IMR-90 (cell line): ENCODE data around the gene DPYD. TPM values are rescaled to one million over a fixed set of nuclear protein-coding genes. Genes with fewer than 3 reads are reported as not detected.

ENCODE experiments used
- ATAC-seq: fragments of 200-7000 bp; cut with Tn5 transposase; 2 replicates; pipeline ENCODE4 v1.9.1; 2020; ENCODE audit warnings: low read depth, mild to moderate bottlenecking, moderate library complexity
- BruUV-seq: library from RNA; stranded (reverse); fragments of 400-500 nt; replicated peaks from 2 replicates; lab custom pipeline; 2021; lab: Mats Ljungman, UMichigan
- CTCF ChIA-PET: fragments of 300-600 bp; formaldehyde crosslinking; extraction: SDS; loops from one replicate; lab custom pipeline; 2021; ENCODE audit warnings: antibody characterized with exemption; lab: Yijun Ruan, JAX
- POLR2A ChIA-PET: fragments of 300-600 bp; sonication (Branson Sonifier 250); formaldehyde crosslinking; loops from one replicate; lab custom pipeline; 2022; ENCODE audit warnings: antibody characterized with exemption; ENCODE audit not compliant: unreplicated experiment; lab: Charles Lee
- DNase-seq: peaks from one replicate; pipeline ENCODE4 v3.0.0; 2013
- H2AFZ ChIP-seq: replicated peaks from 2 replicates; pipeline ENCODE3; 2013; ENCODE audit warnings: low read length, mild to moderate bottlenecking; ENCODE audit not compliant: poor library complexity
- H2AK5ac ChIP-seq: 2 replicates; pipeline ENCODE4 v1.6.1; 2013; ENCODE audit warnings: low read depth, low read length, inconsistent platforms
- H2AK9ac ChIP-seq: replicated peaks from 2 replicates; pipeline ENCODE3; 2013; ENCODE audit warnings: mild to moderate bottlenecking, low read depth, low read length, moderate library complexity; ENCODE audit not compliant: poor library complexity
- H2BK120ac ChIP-seq: 2 replicates; pipeline ENCODE4 v1.6.1; 2013; ENCODE audit warnings: low read depth, low read length, inconsistent platforms
- H2BK15ac ChIP-seq: 3 replicates; pipeline ENCODE4 v1.6.1; 2013; ENCODE audit warnings: low read depth, low read length, inconsistent platforms
- H2BK20ac ChIP-seq: 2 replicates; pipeline ENCODE4 v1.6.1; 2013; ENCODE audit warnings: low read depth, mild to moderate bottlenecking, inconsistent platforms, low read length, moderate library complexity
- H2BK5ac ChIP-seq: 2 replicates; pipeline ENCODE4 v1.6.1; 2013; ENCODE audit warnings: mild to moderate bottlenecking, low read depth, low read length, inconsistent platforms; ENCODE audit not compliant: poor library complexity, severe bottlenecking
- H3K14ac ChIP-seq: replicated peaks from 2 replicates; pipeline ENCODE4 v1.6.1; 2013; ENCODE audit warnings: low read depth, low read length, inconsistent platforms
- H3K18ac ChIP-seq: 2 replicates; pipeline ENCODE4 v1.6.1; 2013; ENCODE audit warnings: low read depth, low read length, control low read depth
- H3K23ac ChIP-seq: 2 replicates; pipeline ENCODE4 v1.6.1; 2013; ENCODE audit warnings: low read depth, low read length, inconsistent platforms
- H3K27ac ChIP-seq: 2 replicates; pipeline ENCODE4 v1.5.1; 2013; ENCODE audit warnings: mild to moderate bottlenecking, control low read depth, low read length; ENCODE audit not compliant: insufficient read depth
- H3K27me3 ChIP-seq: 2 replicates; pipeline ENCODE4 v1.6.1; 2013; ENCODE audit warnings: low read length; ENCODE audit not compliant: control insufficient read depth, insufficient read depth
- H3K36me3 ChIP-seq: 2 replicates; pipeline ENCODE4 v1.6.1; 2013; ENCODE audit warnings: low read length, mixed read lengths; ENCODE audit not compliant: control insufficient read depth, insufficient read depth
- H3K4ac ChIP-seq: 2 replicates; pipeline ENCODE4 v1.6.1; 2013; ENCODE audit warnings: low read depth, low read length, inconsistent platforms
- H3K4me1 ChIP-seq: 2 replicates; pipeline ENCODE4 v1.6.1; 2013; ENCODE audit warnings: low read length, mixed read lengths; ENCODE audit not compliant: control insufficient read depth, insufficient read depth
- H3K4me2 ChIP-seq: 2 replicates; pipeline ENCODE4 v1.6.1; 2013; ENCODE audit warnings: low read depth, mild to moderate bottlenecking, control low read depth, low read length, moderate library complexity
- H3K4me3 ChIP-seq: 2 replicates; pipeline ENCODE4 v1.5.1; 2013; ENCODE audit warnings: low read depth, mild to moderate bottlenecking, control low read depth, low read length, moderate library complexity; ENCODE audit not compliant: insufficient read depth
- H3K56ac ChIP-seq: 2 replicates; pipeline ENCODE4 v1.6.1; 2013; ENCODE audit warnings: low read length, inconsistent platforms; ENCODE audit not compliant: insufficient read depth; ENCODE audit errors: extremely low read depth
- H3K79me1 ChIP-seq, 2 experiments: 2 replicates each; pipeline ENCODE4 v1.6.1; 2013; ENCODE audit warnings: low read length in 2 of 2, inconsistent platforms in 1 of 2, low read depth in 1 of 2
- H3K9ac ChIP-seq: 2 replicates; pipeline ENCODE4 v1.6.1; 2013; ENCODE audit warnings: low read depth, low read length, control low read depth
- H3K9me1 ChIP-seq: 2 replicates; pipeline ENCODE4 v1.6.1; 2013; ENCODE audit warnings: low read length, inconsistent platforms; ENCODE audit not compliant: insufficient read depth
- H3K9me3 ChIP-seq: 2 replicates; pipeline ENCODE4 v1.6.1; 2013; ENCODE audit warnings: low read length; ENCODE audit not compliant: control insufficient read depth, insufficient read depth
- H4K20me1 ChIP-seq: 2 replicates; pipeline ENCODE4 v1.6.1; 2013; ENCODE audit warnings: low read length, inconsistent platforms; ENCODE audit not compliant: insufficient read depth
- H4K5ac ChIP-seq: 2 replicates; pipeline ENCODE4 v1.6.1; 2013; ENCODE audit warnings: mild to moderate bottlenecking, low read depth, low read length, control low read depth
- H4K8ac ChIP-seq, 2 experiments: 2 replicates each; pipeline ENCODE4 v1.6.1; 2013; ENCODE audit warnings: low read depth in 2 of 2, low read length in 2 of 2, control low read depth in 1 of 2, inconsistent platforms in 1 of 2
- H4K91ac ChIP-seq: 2 replicates; pipeline ENCODE4 v1.6.1; 2013; ENCODE audit warnings: low read depth, low read length, inconsistent platforms; ENCODE audit not compliant: insufficient read depth
- BHLHE40 ChIP-seq: fragments of 150-350 bp; IDR thresholded peaks from 2 replicates; pipeline ENCODE4 v1.6.1; 2016; ENCODE audit warnings: mild to moderate bottlenecking, low read depth, low read length
- CEBPB ChIP-seq: IDR thresholded peaks from 2 replicates; pipeline ENCODE4 v1.6.1; 2012; ENCODE audit warnings: low read depth, low read length, improper control_type of control experiment
- FOS ChIP-seq: fragments of 150-350 bp; IDR thresholded peaks from 2 replicates; pipeline ENCODE4 v1.6.1; 2016; ENCODE audit warnings: low read depth, low read length
- POLR2A ChIP-seq: IDR thresholded peaks from 2 replicates; pipeline ENCODE4 v1.6.1; 2012; ENCODE audit warnings: mild to moderate bottlenecking, low read depth, low read length
- RAD21 ChIP-seq: IDR thresholded peaks from 2 replicates; pipeline ENCODE4 v1.6.1; 2012; ENCODE audit warnings: low read length, improper control_type of control experiment
- RCOR1 ChIP-seq: IDR thresholded peaks from 2 replicates; pipeline ENCODE4 v1.6.1; 2012; ENCODE audit warnings: mild to moderate bottlenecking, low read length, improper control_type of control experiment; ENCODE audit not compliant: insufficient replicate concordance
- RFX5 ChIP-seq: IDR thresholded peaks from 2 replicates; pipeline ENCODE4 v1.8.0; 2012; ENCODE audit warnings: low read depth, mild to moderate bottlenecking, low read length, moderate library complexity
- WGBS, 2 experiments: methylation state at CpG; one replicate each; pipeline versions ENCODE4 v1.1.5 to v1.1.7; 2013; ENCODE audit warnings: missing lambda C conversion rate in 2 of 2; ENCODE audit not compliant: insufficient read length in 1 of 2; ENCODE audit errors: extremely low coverage in 2 of 2; 5-methylcytosine and 5-hydroxymethylcytosine counted together
- dilution Hi-C: fragments of 300-500 bp; cut with HindIII; formaldehyde crosslinking; loops from one replicate; pipeline ENCODE4 v1.14.3; 2018; ENCODE audit warnings: low sequenced_read_pairs; ENCODE audit not compliant: unreplicated experiment
- in situ Hi-C: fragments of 300-500 bp; cut with MboI; formaldehyde crosslinking; loops from 3 replicates; pipeline ENCODE4 v1.14.3; 2019; ENCODE audit warnings: low sequenced_read_pairs, inconsistent platforms, mixed read lengths
- intact Hi-C: fragments of 100-400 bp; cut with micrococcal nuclease; formaldehyde crosslinking; loops from 2 replicates; pipeline ENCODE4 v1.10.0; 2022
- polyA plus RNA-seq, 3 experiments: library from polyadenylated mRNA; depleted of rRNA; stranded (reverse); fragments of >200 nt; gene quantifications; 2 replicates each; pipeline ENCODE4 v1.2.3, GENCODE V29; 2012; ENCODE audit warnings: low replicate concordance in 1 of 3
- total RNA-seq: library from RNA; depleted of rRNA; stranded (reverse); fragments of >200 nt; gene quantifications from 2 replicates; pipeline ENCODE4 v1.2.3, GENCODE V29; 2012

The DPYD gene
- total and polyA plus RNA-seq, 2 of the 4 experiments (the other 2 are of a cell fraction): 9.3 to 47.3 TPM

DNA sequence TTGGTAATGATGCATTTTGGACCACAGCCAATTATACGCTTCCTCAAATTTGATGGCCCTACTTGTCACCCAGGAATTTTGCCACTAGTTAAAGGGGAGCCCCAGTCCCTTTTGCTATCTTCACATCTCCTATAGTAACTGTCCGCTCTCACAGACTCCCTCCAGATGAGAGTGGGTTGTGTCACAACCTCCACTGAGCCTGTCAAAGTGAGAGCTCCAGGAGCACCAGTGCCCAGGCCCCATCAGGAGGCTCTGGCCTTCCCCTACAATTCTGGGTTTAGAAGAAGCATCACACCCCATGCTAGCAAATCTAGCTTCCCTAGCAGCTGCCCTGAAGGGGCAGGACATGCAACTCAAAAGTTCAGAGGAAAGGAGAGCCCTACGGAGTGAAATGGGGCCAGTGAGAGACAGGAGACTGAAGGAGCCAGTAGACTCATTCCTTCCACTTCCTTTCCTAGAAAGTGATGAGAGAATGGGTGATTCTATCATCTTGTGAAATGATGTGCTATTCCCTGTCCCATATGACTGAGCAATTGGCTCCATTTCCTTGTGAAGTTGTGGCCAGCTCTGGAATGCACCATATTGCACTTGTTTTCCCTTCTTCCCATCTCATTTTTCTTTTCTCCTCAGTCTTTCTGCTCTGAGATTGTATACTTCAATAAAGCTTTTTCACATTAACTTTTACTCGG, 541.3 kb downstream of the DPYD start:
- Histone ChIP-seq H4K8ac (no peak overlapping the region), H3K9ac (no peak overlapping the region), H3K4me1 (peaks cover 15% of the 10 kb centered on the region), H3K27me3 (no peaks in the 10 kb centered on the region), H2AFZ (no peak overlapping the region), H3K56ac (no peak overlapping the region), H3K36me3 (no peaks in the 10 kb centered on the region), H2AK9ac (peak overlapping the region; percentile 48), H4K91ac (no peak overlapping the region), H3K27ac (no peak overlapping the region), H3K23ac (0 out of 2 replicates have a peak overlapping the region, but pooled peaks have one; percentile 43), H2BK5ac (peak overlapping the region; percentile 18), H2BK15ac (0 out of 3 replicates have a peak overlapping the region, but pooled peaks have one; percentile 3), H3K79me1 (0 out of 4 replicates have a peak, but pooled peaks cover 0 to 5% of the 10 kb centered on the region in 2 experiments), H4K20me1 (no peaks in the 10 kb centered on the region), H3K4me2 (no peak overlapping the region), H3K18ac (0 out of 2 replicates have a peak overlapping the region, but pooled peaks have one; percentile 40), H2BK20ac (no peak overlapping the region; the same call in 1 of the 2 replicates), H2BK120ac (peak overlapping the region; percentile 45; the same call in 1 of the 2 replicates), H3K14ac (peak overlapping the region; percentile 72), H3K9me1 (peaks cover 11% of the 10 kb centered on the region), H3K9me3 (no peaks in the 10 kb centered on the region), H4K5ac (no peak overlapping the region), H2AK5ac (peak overlapping the region; percentile 45), H3K4me3 (no peak overlapping the region), H3K4ac (peak overlapping the region; percentile 45)
- TF ChIP-seq POLR2A: no peak
- TF ChIP-seq CEBPB: peak; percentile 79
- TF ChIP-seq BHLHE40: 0 out of 2 replicates have a peak, but pooled peaks have one; percentile 17
- no peak for TF ChIP-seq RAD21
- no peak for TF ChIP-seq FOS
- TF ChIP-seq RCOR1: peak; percentile 18
- TF ChIP-seq RFX5: no peak
- DNase-seq: peak; percentile 86
- in situ Hi-C loops: no loop called here
- no TSS peak for BruUV-seq
- no CpG with 5 or more reads among the region's 4 CpGs for WGBS, 2 experiments
- dilution Hi-C loops: no loop called here
- intact Hi-C loops: loop anchor here (5.0 to 10.0 kb wide), 2 partner anchors 132 to 185 kb away; no protein-coding TSS in a partner anchor
- ChIA-PET POLR2A (no interaction called here), CTCF (interaction anchor here (0.6 kb wide), 1 partner anchor 437 kb away, joined by 3 read pairs; no protein-coding TSS in a partner anchor)
- peak; percentile 27; the same call in 1 of the 2 replicates for ATAC-seq
